Ovary (tissue), 9 donors: ENCODE measurements around the gene DPP4. TPM values are rescaled to one million over a fixed set of nuclear protein-coding genes. Genes with fewer than 3 reads are reported as not detected.

Experiments
- DNase-seq, 5 donors: peaks; one replicate each; pipeline ENCODE4 v3.0.0-alpha.2; 2019 to 2020
- H3K27ac ChIP-seq, 2 donors: fragments of 200-600 bp; one replicate each; pipeline versions ENCODE4 v1.5.1 to v1.8.0; 2019 to 2022
- H3K27me3 ChIP-seq: fragments of 200-600 bp; one replicate; pipeline ENCODE4 v1.8.0; 2022
- H3K36me3 ChIP-seq: fragments of 200-600 bp; sonication (generic); one replicate; pipeline ENCODE4 v1.5.1; 2019
- H3K4me1 ChIP-seq: one replicate; pipeline ENCODE4 v1.8.1; 2013; ENCODE audit warnings: mild to moderate bottlenecking, moderate library complexity; ENCODE audit not compliant: insufficient read depth
- H3K4me3 ChIP-seq: fragments of 200-600 bp; sonication (generic); one replicate; pipeline ENCODE4 v1.5.1; 2017
- H3K9me3 ChIP-seq, 2 donors: fragments of 200-600 bp in 1 of 2; sonication (generic) in 1 of 2; one replicate each; pipeline versions ENCODE4 v1.5.1 to v1.8.1; 2013 to 2019; ENCODE audit warnings: mild to moderate bottlenecking in 1 of 2, moderate library complexity in 1 of 2
- CTCF ChIP-seq, 3 donors: fragments of 450-650 bp in 2 of 3; fragments of 200-600 bp in 1 of 3; IDR thresholded peaks; one replicate each; pipeline versions ENCODE4 v1.5.1 to v1.8.0; 2016 to 2022; ENCODE audit warnings: antibody characterized with exemption in 3 of 3, mild to moderate bottlenecking in 1 of 3
- EP300 ChIP-seq: sonication (generic); formaldehyde crosslinking; IDR thresholded peaks from one replicate; pipeline ENCODE4 v1.6.1; 2017; ENCODE audit warnings: antibody characterized with exemption
- POLR2A ChIP-seq: fragments of 450-650 bp; IDR thresholded peaks from one replicate; pipeline ENCODE4 v1.6.1; 2017; ENCODE audit warnings: antibody characterized with exemption, mild to moderate bottlenecking, moderate library complexity
- WGBS, 3 donors: extraction: QIAGEN DNeasy Blood & Tissue Kit in 1 of 3; methylation state at CpG; one replicate each; pipeline versions ENCODE4 v1.1.5 to v1.1.7; 2013 to 2017; 5-methylcytosine and 5-hydroxymethylcytosine counted together
- intact Hi-C, 4 donors: fragments of 100-400 bp; cut with DNase I; formaldehyde crosslinking; loops; one replicate each; pipeline versions ENCODE4 v1.11.0 to v1.15.1; 2022 to 2023
- polyA plus RNA-seq, 2 donors: library from polyadenylated mRNA; stranded (reverse); fragments of 200-250 nt in 1 of 2; fragments of 350-450 nt in 1 of 2; fragmentation: Illumina TruSeq in 1 of 2; extraction: RNeasy Lipid Tissue Mini Kit (QIAGEN cat#74804) in 1 of 2; gene quantifications; one replicate each; pipeline ENCODE4 v1.2.3, GENCODE V29; 2013 to 2014
- small RNA-seq: library from RNA; depleted of rRNA; stranded (forward); fragments of <200 nt; gene quantifications from one replicate; pipeline ENCODE3, GENCODE V24; 2016
- total RNA-seq, 7 donors: library from RNA; depleted of rRNA in 2 of 7; stranded (reverse); fragments of >200 nt in 2 of 7; fragmentation: NEBNext Ultra II Directional in 3 of 7; extraction: Animal tissue kit (Norgen Biotek cat#: 25700) in 3 of 7; gene quantifications; one replicate each; pipeline versions ENCODE4 v1.1.0 to v1.2.4, GENCODE V29; 2016 to 2023
- donor health status: DM: no; HTN: no; CAD: no; lungs with moderate emphysema.
- donor health status: DM: no; HTN: no; CAD: no.
- donor health status: Bipolar disorder and iron deficiency.
- donor health status: DM: yes; HTN: yes; CAD: no.
- donor health status: DM: no; HTN: no; CAD: no.
- donor health status: DM: yes; HTN: yes; CAD: no.

The DPP4 gene
- total and polyA plus RNA-seq, 9 donors: 0.71 to 46.6 (median 3.7) TPM

- WGBS, 3 donors: 50 to 55% (median 52%) methylated on average over 3 of the region's 3 CpGs
- TF ChIP-seq POLR2A (no peak), EP300 (no peak), CTCF (IDR thresholded peaks at IDR 0.05) (no peak)
Observed at GRCh38 chr2:161947406-161947805, 126.6 kb downstream of the DPP4 start.

GRCh38 chr2:161946489-161947107 is 127.4 kb downstream of the DPP4 start:
- H3K27ac ChIP-seq: no peak overlapping the region
- H3K4me1 ChIP-seq: no peaks in the 10 kb centered on the region
- no peak for DNase-seq
- H3K9me3 ChIP-seq: no peaks in the 10 kb centered on the region
- H3K36me3 ChIP-seq: no peaks in the 10 kb centered on the region
- TF ChIP-seq EP300 (no peak), POLR2A (no peak), CTCF (IDR thresholded peaks at IDR 0.05) (peak in 1 of 3 donors; percentile 12)
- H3K4me3 ChIP-seq: no peak overlapping the region
- 7 to 19% (median 12%) methylated on average over 3 of the region's 3 CpGs for WGBS, 3 donors
- H3K27me3 ChIP-seq: no peaks in the 10 kb centered on the region
- intact Hi-C loops: no loop called here

More at GRCh38 chr2:161947406-161947805, 126.6 kb downstream of the DPP4 start:
- H3K27ac ChIP-seq: no peak overlapping the region
- intact Hi-C loops: no loop called here
- DNase-seq: no peak
- H3K9me3 ChIP-seq: no peaks in the 10 kb centered on the region
- H3K4me3 ChIP-seq: no peak overlapping the region
- H3K27me3 ChIP-seq: no peaks in the 10 kb centered on the region
- H3K36me3 ChIP-seq: no peaks in the 10 kb centered on the region
- H3K4me1 ChIP-seq: no peaks in the 10 kb centered on the region

GRCh38 chr2:161943011-161943410 is 131.0 kb downstream of the DPP4 start:
- intact Hi-C loops: no loop called here
- Histone ChIP-seq H3K36me3 (no peaks in the 10 kb centered on the region), H3K4me3 (no peak overlapping the region), H3K27ac (no peak overlapping the region), H3K4me1 (no peaks in the 10 kb centered on the region), H3K9me3 (no peaks in the 10 kb centered on the region), H3K27me3 (no peaks in the 10 kb centered on the region)
- DNase-seq: no peak
- WGBS, 3 donors: 43 to 46% (median 45%) methylated on average over 2 of the region's 2 CpGs
- TF ChIP-seq POLR2A (no peak), CTCF (IDR thresholded peaks at IDR 0.05) (no peak), EP300 (no peak)

Small RNAs within 50 kb of the gene (small RNA-seq; reads per million reads assigned to genes)
- not detected for gene TIMM8AP1

Other genes starting within 250 kb of the DPP4 start
- gene GCG, start 78.0 kb upstream of the DPP4 start, total RNA-seq: under 1 TPM in 2 of 7 donors, not detected in 5; 0.23 to 0.24 TPM
- not detected for gene GCG, start 78.0 kb upstream of the DPP4 start, polyA plus RNA-seq
- gene FAP, start 169.2 kb upstream of the DPP4 start, total RNA-seq: 1 to 10 TPM in 6 of 7 donors, under 1 TPM in 1; 0.76 to 6.7 (median 2.3) TPM
- 10 to 100 TPM in 1 of 2 donors, 1 to 10 TPM in 1; 1.6 to 11.6 TPM for gene FAP, start 169.2 kb upstream of the DPP4 start, polyA plus RNA-seq
- gene IFIH1, start 244.5 kb upstream of the DPP4 start, total RNA-seq: 10 to 100 TPM; 12.4 to 16.9 (median 14.4) TPM
- 10 to 100 TPM in 1 of 2 donors, 1 to 10 TPM in 1; 7.6 to 19.7 TPM for gene IFIH1, start 244.5 kb upstream of the DPP4 start, polyA plus RNA-seq